H1 (cell line): ENCODE data around the gene GAB2. TPM values are rescaled to one million over a fixed set of nuclear protein-coding genes. Genes with fewer than 3 reads are reported as not detected.

Experiments
- CTCF ChIA-PET: fragments of 300-600 bp; sonication (Branson Sonifier 250); formaldehyde crosslinking; loops from one replicate; lab custom pipeline; 2021; ENCODE audit not compliant: partially characterized antibody; lab: Charles Lee
- POLR2A ChIA-PET: fragments of 300-600 bp; sonication (Branson Sonifier 250); formaldehyde crosslinking; loops from one replicate; lab custom pipeline; 2021; ENCODE audit warnings: inconsistent platforms; ENCODE audit not compliant: partially characterized antibody; lab: Charles Lee
- DNase-seq, 2 experiments: peaks; one replicate each; pipeline versions ENCODE4 v3.0.0 to v3.0.0-alpha.2; 2010 to 2022; ENCODE audit warnings: low spot score in 2 of 2, low read depth in 1 of 2, mixed read lengths in 1 of 2
- FAIRE-seq: peaks from 2 replicates; lab custom pipeline; 2011; peaks lifted over from hg19 to GRCh38; lab: Jason Lieb, UNC
- H2AFZ ChIP-seq: 2 replicates; pipeline ENCODE4 v1.8.1; 2012; ENCODE audit warnings: low read length, inconsistent platforms
- H2AK5ac ChIP-seq: 2 replicates; pipeline ENCODE4 v1.6.1; 2013; ENCODE audit warnings: low read depth, low read length
- H2BK120ac ChIP-seq: replicated peaks from 2 replicates; pipeline ENCODE3; 2013; ENCODE audit warnings: low read depth, low read length, inconsistent platforms
- H2BK12ac ChIP-seq: 2 replicates; pipeline ENCODE4 v1.6.1; 2013; ENCODE audit warnings: low read depth, low read length
- H2BK15ac ChIP-seq: 2 replicates; pipeline ENCODE4 v1.6.1; 2013; ENCODE audit warnings: low read length
- H2BK20ac ChIP-seq: 2 replicates; pipeline ENCODE4 v1.6.1; 2013; ENCODE audit warnings: low read length
- H2BK5ac ChIP-seq: 2 replicates; pipeline ENCODE4 v1.6.1; 2013; ENCODE audit warnings: low read depth, low read length
- H3K14ac ChIP-seq: 2 replicates; pipeline ENCODE4 v1.6.1; 2013; ENCODE audit warnings: inconsistent platforms; ENCODE audit not compliant: insufficient read length
- H3K18ac ChIP-seq: 2 replicates; pipeline ENCODE4 v1.6.1; 2013; ENCODE audit warnings: low read length; ENCODE audit errors: extremely low read depth
- H3K23ac ChIP-seq: 2 replicates; pipeline ENCODE4 v1.6.1; 2013; ENCODE audit warnings: inconsistent platforms; ENCODE audit not compliant: insufficient read length
- H3K23me2 ChIP-seq: 2 replicates; pipeline ENCODE4 v1.6.1; 2013; ENCODE audit warnings: low read depth, low read length
- H3K27ac ChIP-seq: 2 replicates; pipeline ENCODE4 v1.6.1; 2011; ENCODE audit warnings: low read depth, low read length, inconsistent platforms
- H3K27me3 ChIP-seq, 4 experiments: replicated peaks in 1 of 4; 1 replicate in 1 of 4; 2 replicates in 3 of 4; pipeline versions ENCODE4 v1.6.1 to v1.8.1; 2011 to 2013; ENCODE audit warnings: low read length in 3 of 4, mild to moderate bottlenecking in 3 of 4, inconsistent platforms in 2 of 4, mixed read lengths in 2 of 4, moderate library complexity in 1 of 4; ENCODE audit not compliant: control insufficient read depth in 3 of 4, insufficient read depth in 3 of 4; ENCODE audit errors: extremely low read depth in 1 of 4
- H3K36me3 ChIP-seq, 4 experiments: 2 replicates each; pipeline versions ENCODE4 v1.6.1 to v1.8.1; 2011 to 2013; ENCODE audit warnings: mild to moderate bottlenecking in 4 of 4, low read length in 3 of 4, moderate library complexity in 2 of 4, control low read depth in 1 of 4, inconsistent platforms in 1 of 4; ENCODE audit not compliant: insufficient read depth in 4 of 4, control insufficient read depth in 2 of 4
- H3K4ac ChIP-seq: replicated peaks from 2 replicates; pipeline ENCODE3; 2013; ENCODE audit warnings: low read length, low read depth, mixed read lengths, inconsistent platforms; ENCODE audit not compliant: insufficient read length
- H3K4me1 ChIP-seq, 4 experiments: replicated peaks in 1 of 4; 1 replicate in 1 of 4; 2 replicates in 3 of 4; pipeline versions ENCODE4 v1.6.1 to v1.8.1; 2011 to 2013; ENCODE audit warnings: low read length in 3 of 4, inconsistent platforms in 2 of 4, mixed read lengths in 1 of 4; ENCODE audit not compliant: insufficient read depth in 4 of 4, control insufficient read depth in 3 of 4
- H3K4me2 ChIP-seq, 2 experiments: 2 replicates each; pipeline versions ENCODE4 v1.6.1 to v1.8.1; 2011 to 2013; ENCODE audit warnings: low read depth in 2 of 2, low read length in 2 of 2, control low read depth in 1 of 2, inconsistent platforms in 1 of 2, mild to moderate bottlenecking in 1 of 2; ENCODE audit not compliant: insufficient read depth in 1 of 2
- H3K4me3 ChIP-seq, 4 experiments: fragments of 200-600, 300-600 bp in 1 of 4; sonication (generic), shearing (Covaris generic), sonication (Bioruptor Twin) in 1 of 4; 2 replicates each; pipeline versions ENCODE4 v1.5.1 to v1.8.1; 2011 to 2016; ENCODE audit warnings: low read length in 4 of 4, low read depth in 3 of 4, control low read depth in 2 of 4, inconsistent platforms in 2 of 4, mild to moderate bottlenecking in 2 of 4, mixed read lengths in 1 of 4, moderate library complexity in 1 of 4; ENCODE audit not compliant: insufficient read depth in 2 of 4; ENCODE audit errors: extremely low read depth in 1 of 4
- H3K56ac ChIP-seq: replicated peaks from 2 replicates; pipeline ENCODE3; 2013; ENCODE audit warnings: low read depth, mild to moderate bottlenecking, mixed read lengths, low read length, inconsistent platforms; ENCODE audit not compliant: insufficient read length
- H3K79me1 ChIP-seq: 2 replicates; pipeline ENCODE4 v1.6.1; 2013; ENCODE audit warnings: low read depth, low read length, control low read depth
- H3K79me2 ChIP-seq, 2 experiments: 2 replicates each; pipeline versions ENCODE4 v1.6.1 to v1.8.1; 2012 to 2013; ENCODE audit warnings: low read length in 2 of 2, mild to moderate bottlenecking in 2 of 2, inconsistent platforms in 1 of 2; ENCODE audit not compliant: insufficient read depth in 2 of 2, control insufficient read depth in 1 of 2
- H3K9ac ChIP-seq, 4 experiments: replicated peaks in 1 of 4; 1 replicate in 1 of 4; 2 replicates in 3 of 4; pipeline versions ENCODE4 v1.6.1 to v1.8.1; 2011 to 2013; ENCODE audit warnings: low read depth in 3 of 4, low read length in 3 of 4, control low read depth in 2 of 4, mild to moderate bottlenecking in 2 of 4, moderate library complexity in 2 of 4, inconsistent platforms in 1 of 4; ENCODE audit errors: extremely low read depth in 1 of 4
- H3K9me3 ChIP-seq, 2 experiments: 2 replicates each; pipeline versions ENCODE4 v1.6.1 to v1.8.1; 2012 to 2013; ENCODE audit warnings: mild to moderate bottlenecking in 2 of 2, moderate library complexity in 2 of 2, control low read depth in 1 of 2, inconsistent platforms in 1 of 2, low read depth in 1 of 2, low read length in 1 of 2, mixed read lengths in 1 of 2; ENCODE audit not compliant: insufficient read depth in 2 of 2
- H4K20me1 ChIP-seq, 2 experiments: replicated peaks in 1 of 2; 2 replicates each; pipeline versions ENCODE3 to v1.8.1; 2011 to 2013; ENCODE audit warnings: inconsistent platforms in 2 of 2, low read length in 2 of 2, mild to moderate bottlenecking in 1 of 2; ENCODE audit not compliant: insufficient read depth in 2 of 2, control insufficient read depth in 1 of 2
- H4K5ac ChIP-seq: 2 replicates; pipeline ENCODE4 v1.6.1; 2013; ENCODE audit warnings: low read length, low read depth, mixed read lengths, inconsistent platforms; ENCODE audit not compliant: insufficient read length
- H4K8ac ChIP-seq: 2 replicates; pipeline ENCODE4 v1.8.0; 2013; ENCODE audit warnings: mild to moderate bottlenecking, moderate library complexity, low read length, inconsistent platforms; ENCODE audit not compliant: insufficient read depth; ENCODE audit errors: extremely low read depth
- H4K91ac ChIP-seq: replicated peaks from 2 replicates; pipeline ENCODE3; 2013; ENCODE audit warnings: low read length, mixed read lengths, inconsistent platforms; ENCODE audit not compliant: insufficient read length
- BCL11A ChIP-seq, 2 experiments: IDR thresholded peaks; one replicate each; pipeline ENCODE4 v1.6.1; 2011; ENCODE audit warnings: low read depth in 2 of 2, low read length in 2 of 2, mild to moderate bottlenecking in 2 of 2
- CTBP2 ChIP-seq: IDR thresholded peaks from 2 replicates; pipeline ENCODE4 v1.7.0; 2011; ENCODE audit warnings: borderline replicate concordance, mild to moderate bottlenecking, moderate library complexity, mixed read lengths, low read length; ENCODE audit not compliant: insufficient read depth, insufficient read length
- SRF ChIP-seq: IDR thresholded peaks from 2 replicates; pipeline ENCODE4 v1.6.1; 2011; ENCODE audit warnings: mild to moderate bottlenecking, low read depth, low read length, moderate library complexity
- TEAD4 ChIP-seq: IDR thresholded peaks from 2 replicates; pipeline ENCODE4 v1.6.1; 2012; ENCODE audit warnings: low read depth, low read length, inconsistent platforms, mixed read lengths
- WGBS, 2 experiments: shearing (Covaris generic) in 1 of 2; methylation state at CpG; one replicate each; pipeline versions ENCODE4 v1.1.6 to v1.1.7; 2013 to 2015; ENCODE audit warnings: low lambda C conversion rate in 2 of 2, mixed read lengths in 2 of 2, inconsistent platforms in 1 of 2, low coverage in 1 of 2, missing lambda C conversion rate in 1 of 2; ENCODE audit not compliant: insufficient replicate concordance in 2 of 2, insufficient coverage in 1 of 2, insufficient read length in 1 of 2; ENCODE audit errors: extremely low coverage in 1 of 2, missing lambda C conversion rate in 1 of 2; 5-methylcytosine and 5-hydroxymethylcytosine counted together
- polyA plus RNA-seq, 7 experiments: library from polyadenylated mRNA; depleted of rRNA in 3 of 7; stranded (reverse) in 5 of 7; unstranded in 2 of 7; fragments of >200 nt in 5 of 7; fragments of 200-250 nt in 2 of 7; gene quantifications; 1 replicate in 5 of 7; 2 replicates in 1 of 7; 4 replicates in 1 of 7; pipeline versions ENCODE4 v1.2.1 to v1.2.3, GENCODE V29; 2011 to 2013; ENCODE audit warnings: missing spikeins in 2 of 7, mixed read lengths in 2 of 7
- total RNA-seq: library from RNA; stranded (reverse); fragmentation: NEBNext Ultra II Directional; extraction: Animal tissue kit (Norgen Biotek cat#: 25700); gene quantifications from 2 replicates; pipeline ENCODE4 v1.2.1, GENCODE V29; 2021

Gene GAB2
- total and polyA plus RNA-seq, 2 of the 8 experiments (the other 6 are each of a cell fraction or from before 2014, with no cell fraction given): 6.3 to 14.0 TPM

DNA sequence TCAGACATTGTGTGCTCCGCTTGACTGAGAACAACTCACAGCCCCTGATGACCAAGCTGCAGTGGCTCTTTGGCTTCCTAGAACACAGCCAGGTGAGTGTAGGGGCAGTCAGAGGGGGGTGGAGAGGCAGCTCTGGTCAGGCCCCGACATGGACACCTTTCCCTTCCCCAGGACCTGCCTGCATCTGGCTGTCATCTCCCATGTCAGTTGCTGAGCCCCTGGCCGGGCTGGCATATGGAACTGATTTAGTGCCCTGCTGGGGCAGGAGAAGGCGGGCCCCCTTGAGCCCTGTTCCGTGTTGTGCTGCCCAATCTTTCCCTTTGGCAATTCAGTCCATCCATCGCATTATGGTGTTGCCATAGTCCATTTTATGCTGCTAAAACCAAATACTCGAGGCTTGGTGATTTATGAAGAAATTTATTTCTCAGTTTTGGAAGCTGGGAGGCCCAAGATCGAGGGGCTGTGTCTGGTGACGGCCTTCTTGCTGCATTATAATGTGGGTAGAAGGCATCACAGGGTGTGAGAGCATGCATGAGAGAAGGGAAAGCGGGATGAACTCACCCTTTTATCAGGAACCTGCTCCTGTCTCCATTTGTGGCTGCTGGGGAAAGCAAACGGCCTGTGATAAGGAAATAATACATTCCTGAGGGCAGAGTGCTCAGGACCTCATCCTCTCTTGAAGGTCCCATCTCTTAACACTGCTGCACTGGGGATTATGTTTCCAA is 209.9 kb downstream of the GAB2 start:
- Histone ChIP-seq H3K9ac (no peak overlapping the region), H2BK15ac (no peak overlapping the region), H2BK12ac (no peak overlapping the region), H2AFZ (no peak overlapping the region), H4K20me1 (peaks cover 0 to 4% of the 10 kb centered on the region in 2 experiments), H4K8ac (no peak overlapping the region), H3K27me3 (no peaks in the 10 kb centered on the region), H3K4me1 (no peaks in the 10 kb centered on the region; a peak in 1 of 7 replicates), H3K18ac (no peak overlapping the region), H3K9me3 (no peaks in the 10 kb centered on the region), H4K91ac (no peak overlapping the region), H3K4ac (no peak overlapping the region), H3K4me3 (no peak overlapping the region), H2BK5ac (no peak overlapping the region), H2BK120ac (no peak overlapping the region), H3K56ac (no peak overlapping the region), H3K14ac (no peak overlapping the region), H4K5ac (no peak overlapping the region), H2AK5ac (no peak overlapping the region), H3K36me3 (peaks cover 0 to 9% (median 2%) of the 10 kb centered on the region in 4 experiments; a peak in 6 of 8 replicates), H3K79me1 (no peaks in the 10 kb centered on the region), H3K79me2 (no peaks in the 10 kb centered on the region), H3K4me2 (no peak overlapping the region), H3K27ac (no peak overlapping the region), H3K23ac (no peak overlapping the region), H3K23me2 (no peaks in the 10 kb centered on the region), H2BK20ac (no peak overlapping the region)
- FAIRE-seq: no peak
- CTCF ChIA-PET: interaction anchor here (1.2 to 2.7 kb wide), 2 partner anchors 21 to 357 kb away, joined by 3 to 7 read pairs; no protein-coding TSS in a partner anchor
- no peak for TF ChIP-seq CTBP2
- no peak for TF ChIP-seq BCL11A (IDR thresholded peaks at IDR 0.05; ENCODE audit: low read depth in 2 of 2, low read length in 2 of 2)
- no peak for TF ChIP-seq TEAD4
- TF ChIP-seq SRF: no peak
- POLR2A ChIA-PET: interaction anchor here (2.2 kb wide), 1 partner anchor 9 kb away, joined by 8 read pairs; no protein-coding TSS in a partner anchor
- no peak for DNase-seq
- 86% methylated on average over 11 of the region's 11 CpGs; no CpG with 5 or more reads in 1 of the 2 experiments for WGBS, 2 experiments
